Urinary bladder (tissue), 4 donors: ENCODE measurements around the gene ZNF407. TPM values are rescaled to one million over a fixed set of nuclear protein-coding genes. Genes with fewer than 3 reads are reported as not detected.

Experiments
- DNase-seq: peaks from one replicate; pipeline ENCODE4 v3.0.0-alpha.2; 2015; ENCODE audit errors: extremely low spot score
- H3K27ac ChIP-seq: one replicate; pipeline ENCODE4 v1.5.1; 2013; ENCODE audit warnings: low read depth, mild to moderate bottlenecking, moderate library complexity
- H3K36me3 ChIP-seq: one replicate; pipeline ENCODE4 v1.6.1; 2013; ENCODE audit warnings: mild to moderate bottlenecking, moderate library complexity; ENCODE audit not compliant: insufficient read depth
- H3K4me1 ChIP-seq: one replicate; pipeline ENCODE4 v1.6.1; 2013; ENCODE audit warnings: mild to moderate bottlenecking, moderate library complexity; ENCODE audit not compliant: insufficient read depth
- H3K4me3 ChIP-seq: one replicate; pipeline ENCODE4 v1.5.1; 2013; ENCODE audit warnings: low read depth, low read length
- WGBS: extraction: QIAGEN DNeasy Blood & Tissue Kit; methylation state at CpG from one replicate; pipeline ENCODE4 v1.1.7; 2013; 5-methylcytosine and 5-hydroxymethylcytosine counted together
- polyA plus RNA-seq: library from polyadenylated mRNA; stranded (reverse); fragments of 200-250 nt; gene quantifications from one replicate; pipeline ENCODE4 v1.2.3, GENCODE V29; 2013
- total RNA-seq: library from RNA; depleted of rRNA; stranded (reverse); fragments of >200 nt; gene quantifications from one replicate; pipeline ENCODE4 v1.2.3, GENCODE V29; 2014
- donor health status: healthy with polysubstance abuse.
- donor health status: healthy.

The ZNF407 gene
- total and polyA plus RNA-seq, 2 donors = 5.9 to 40.8 TPM

DNA sequence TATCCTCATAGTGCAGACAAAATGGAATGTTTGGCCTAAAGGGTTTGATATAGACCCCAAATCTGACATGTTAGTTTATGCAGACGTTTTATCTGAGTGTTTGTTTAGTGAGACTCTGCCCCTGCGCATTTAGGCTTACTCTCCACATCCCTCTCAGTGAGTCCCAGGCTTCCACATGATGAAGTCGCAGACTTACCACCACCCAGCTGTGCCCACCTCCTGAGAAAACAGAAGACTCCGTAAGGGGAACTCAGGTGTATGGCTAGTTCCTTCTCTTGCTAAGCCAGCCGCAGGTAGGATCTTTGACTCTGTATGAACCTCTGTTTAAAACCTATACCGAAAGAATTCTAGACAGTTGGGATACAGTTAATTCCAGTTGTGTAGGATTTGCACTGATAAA is 338.7 kb downstream of the ZNF407 start:
- Histone ChIP-seq H3K27ac (no peak overlapping the region), H3K4me3 (no peak overlapping the region), H3K4me1 (no peaks in the 10 kb centered on the region), H3K36me3 (peaks cover 2% of the 10 kb centered on the region)
- 88% methylated on average over 6 of the region's 6 CpGs for WGBS
- DNase-seq = no peak

DNA sequence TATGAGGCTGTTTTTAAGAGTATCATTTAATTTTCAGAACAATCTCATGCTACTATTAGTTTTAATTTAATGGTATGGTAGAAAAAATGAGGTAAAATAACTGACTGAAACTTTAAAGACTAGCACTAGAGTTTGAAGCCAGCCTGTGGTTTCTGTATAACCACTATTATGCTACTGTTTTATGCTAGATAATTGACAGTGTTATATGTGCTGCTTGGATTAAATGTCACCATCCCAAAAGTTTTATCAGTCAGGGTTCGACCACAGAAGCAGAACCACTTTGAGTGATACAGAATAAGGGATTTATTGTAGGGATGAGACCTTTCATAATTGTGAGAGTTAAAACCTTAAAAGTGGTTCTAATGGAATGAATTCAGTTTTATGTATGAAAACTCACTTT is 339.6 kb downstream of the ZNF407 start:
- WGBS = 91% methylated on average over 1 of the region's 1 CpG
- no peak for DNase-seq
- Histone ChIP-seq H3K4me1 (no peaks in the 10 kb centered on the region), H3K27ac (no peak overlapping the region), H3K4me3 (no peak overlapping the region), H3K36me3 (no peaks in the 10 kb centered on the region)

DNA sequence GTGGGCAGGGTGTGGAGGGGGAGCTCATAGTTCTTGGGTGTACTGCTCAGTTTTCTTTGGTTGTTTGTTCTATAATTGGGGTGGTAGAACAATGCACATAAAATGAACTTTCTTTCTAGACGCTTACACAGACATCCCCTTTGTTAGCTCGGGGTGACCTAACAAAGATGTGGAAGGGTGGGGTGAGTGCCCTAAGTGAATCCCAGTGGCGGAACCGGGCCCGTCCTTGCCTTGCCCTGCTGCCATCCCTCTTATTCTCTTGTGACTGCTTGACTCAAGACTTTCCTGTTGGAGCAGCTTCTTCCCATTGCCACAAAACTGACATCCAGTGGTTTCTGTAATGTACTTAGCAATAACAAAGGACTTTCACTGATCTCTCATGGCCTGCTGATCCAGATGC is 343.2 kb downstream of the ZNF407 start:
- H3K4me1 ChIP-seq = no peaks in the 10 kb centered on the region
- H3K27ac ChIP-seq = no peak overlapping the region
- DNase-seq = no peak
- 98% methylated on average over 5 of the region's 5 CpGs for WGBS
- H3K4me3 ChIP-seq = no peak overlapping the region
- H3K36me3 ChIP-seq = no peaks in the 10 kb centered on the region

DNA sequence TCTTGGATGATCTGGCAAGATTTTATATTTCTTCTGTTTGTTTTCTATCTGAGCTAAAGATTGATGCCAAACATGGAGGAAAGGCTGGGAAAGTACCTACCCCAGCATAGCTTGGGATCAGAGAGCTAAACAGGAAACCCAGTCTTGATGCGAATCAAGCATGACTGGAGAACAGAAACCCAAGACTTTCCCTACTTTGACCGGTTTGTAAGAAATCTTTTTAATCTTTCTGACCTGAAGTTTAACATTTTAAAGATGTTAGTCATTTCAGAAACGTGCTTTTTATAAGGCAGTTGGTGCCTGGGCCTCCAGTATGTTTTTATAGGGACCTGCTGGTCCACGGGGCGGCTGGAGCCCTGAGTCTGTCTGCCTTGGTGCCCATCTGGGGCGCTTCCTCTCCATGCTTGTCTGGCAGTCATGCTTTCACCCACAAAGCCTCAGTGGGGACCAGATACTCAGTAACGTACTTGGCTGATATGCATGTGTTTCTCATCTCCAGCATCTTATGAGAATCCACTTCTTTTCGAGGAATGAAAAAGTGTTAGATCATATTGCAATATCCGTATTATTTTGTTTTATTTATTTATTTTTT is 344.7 kb downstream of the ZNF407 start:
- H3K4me3 ChIP-seq = no peak overlapping the region
- H3K27ac ChIP-seq = no peak overlapping the region
- WGBS = 78% methylated on average over 9 of the region's 9 CpGs
- no peaks in the 10 kb centered on the region for H3K4me1 ChIP-seq
- no peaks in the 10 kb centered on the region for H3K36me3 ChIP-seq
- no peak for DNase-seq

GRCh38 chr18:74944676-74945075 is 347.0 kb downstream of the ZNF407 start:
- no peak overlapping the region for H3K4me3 ChIP-seq
- no peak overlapping the region for H3K27ac ChIP-seq
- H3K36me3 ChIP-seq = no peaks in the 10 kb centered on the region
- H3K4me1 ChIP-seq = no peaks in the 10 kb centered on the region
- DNase-seq = no peak
- WGBS = 79% methylated on average over 5 of the region's 5 CpGs

DNA sequence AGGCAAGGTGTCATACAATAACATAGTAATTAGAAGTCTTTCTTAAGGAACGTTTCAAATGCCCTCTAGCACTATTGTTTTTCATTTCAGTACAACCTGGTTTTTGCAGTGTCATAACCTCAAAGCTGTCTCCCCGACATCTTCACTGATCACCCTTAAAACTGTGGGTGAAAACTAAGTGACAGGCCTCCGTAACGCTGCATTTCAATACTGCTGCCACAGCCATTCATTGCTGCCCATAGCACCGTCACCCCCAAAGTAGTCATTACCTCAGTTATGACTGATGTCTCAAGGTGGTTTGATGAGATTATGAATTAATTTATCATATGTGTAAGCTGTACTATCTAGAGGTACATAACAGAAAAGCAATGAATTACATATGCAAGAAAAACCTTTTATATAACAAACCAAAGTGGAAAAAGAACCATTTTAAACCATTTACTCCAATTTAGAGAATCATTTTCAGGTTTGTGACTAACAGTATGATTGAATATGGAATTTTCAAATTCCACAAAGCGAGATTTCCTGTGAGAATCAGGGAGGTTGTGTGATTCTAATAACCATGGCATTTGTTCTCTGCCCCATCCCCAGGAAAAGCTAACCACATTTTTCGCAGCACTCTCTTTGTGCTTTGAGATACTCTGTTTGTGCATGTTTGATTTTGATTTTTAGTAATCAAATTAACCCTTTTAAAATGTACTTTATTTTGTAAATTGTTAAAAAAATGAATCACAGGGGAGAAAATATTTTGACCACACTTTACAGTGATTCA is 348.3 kb downstream of the ZNF407 start:
- Histone ChIP-seq H3K36me3 (no peaks in the 10 kb centered on the region), H3K4me3 (no peak overlapping the region), H3K4me1 (no peaks in the 10 kb centered on the region), H3K27ac (no peak overlapping the region)
- WGBS = 93% methylated on average over 7 of the region's 7 CpGs
- no peak for DNase-seq

GRCh38 chr18:74946646-74947375 is 349.1 kb downstream of the ZNF407 start:
- no peak overlapping the region for H3K27ac ChIP-seq
- no peaks in the 10 kb centered on the region for H3K36me3 ChIP-seq
- DNase-seq = no peak
- H3K4me3 ChIP-seq = no peak overlapping the region
- no peaks in the 10 kb centered on the region for H3K4me1 ChIP-seq
- WGBS = 90% methylated on average over 3 of the region's 3 CpGs

GRCh38 chr18:74947417-74947816 is 349.7 kb downstream of the ZNF407 start:
- no peak for DNase-seq
- H3K4me1 ChIP-seq = no peaks in the 10 kb centered on the region
- WGBS = 91% methylated on average over 10 of the region's 10 CpGs
- no peak overlapping the region for H3K27ac ChIP-seq
- no peaks in the 10 kb centered on the region for H3K36me3 ChIP-seq
- no peak overlapping the region for H3K4me3 ChIP-seq

DNA sequence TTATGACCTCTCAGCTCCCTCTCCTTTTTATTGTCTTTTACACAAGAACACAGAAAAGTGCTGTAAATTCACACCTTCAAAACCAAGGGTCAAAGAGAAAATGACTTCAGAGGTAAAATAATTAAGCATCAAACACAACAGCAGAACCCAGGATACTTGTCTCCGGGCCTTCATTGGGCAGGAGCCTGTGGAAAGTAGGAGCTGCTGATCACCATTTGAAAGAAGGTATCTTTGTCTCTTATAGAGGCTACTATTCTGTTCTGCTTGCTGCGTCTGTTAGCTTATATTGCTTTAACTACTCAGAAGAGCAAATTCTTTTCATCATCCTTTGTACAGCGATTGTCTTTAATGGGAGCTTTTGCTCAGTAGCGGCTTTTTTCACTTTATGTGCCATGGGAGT is 350.2 kb downstream of the ZNF407 start:
- 95% methylated on average over 4 of the region's 4 CpGs for WGBS
- H3K27ac ChIP-seq = no peak overlapping the region
- no peak overlapping the region for H3K4me3 ChIP-seq
- H3K36me3 ChIP-seq = no peaks in the 10 kb centered on the region
- H3K4me1 ChIP-seq = no peaks in the 10 kb centered on the region
- DNase-seq = no peak

DNA sequence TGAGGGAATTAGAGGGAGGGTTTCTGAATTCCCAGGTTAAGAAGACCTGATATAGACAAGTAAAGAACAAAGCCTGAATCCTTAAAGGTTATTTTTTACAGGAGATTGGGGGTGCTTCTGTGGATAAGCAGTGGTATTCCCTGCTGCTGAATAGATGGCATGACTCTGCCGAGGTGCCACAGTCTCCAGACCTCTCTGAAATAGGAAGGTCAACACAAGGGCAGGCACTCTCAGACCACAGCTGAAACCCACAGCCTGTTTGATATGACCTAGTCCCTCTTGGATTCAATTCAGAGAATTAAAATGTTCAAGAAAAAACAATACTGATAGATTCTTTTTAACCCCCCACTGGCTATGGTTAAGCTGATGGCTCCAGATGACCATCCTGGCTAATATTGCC is 351.9 kb downstream of the ZNF407 start:
- DNase-seq = no peak
- Histone ChIP-seq H3K4me3 (no peak overlapping the region), H3K27ac (no peak overlapping the region), H3K4me1 (no peaks in the 10 kb centered on the region), H3K36me3 (no peaks in the 10 kb centered on the region)
- WGBS = 85% methylated on average over 1 of the region's 1 CpG

- Histone ChIP-seq H3K4me3 (no peak overlapping the region), H3K36me3 (no peaks in the 10 kb centered on the region), H3K27ac (no peak overlapping the region), H3K4me1 (no peaks in the 10 kb centered on the region)
- 79% methylated on average over 4 of the region's 4 CpGs for WGBS
- DNase-seq = no peak
Measured at GRCh38 chr18:74950479-74950878, 352.8 kb downstream of the ZNF407 start.

- H3K4me3 ChIP-seq = no peak overlapping the region
- no peak overlapping the region for H3K27ac ChIP-seq
- no peak for DNase-seq
- 45% methylated on average over 4 of the region's 4 CpGs for WGBS
- no peaks in the 10 kb centered on the region for H3K4me1 ChIP-seq
- no peaks in the 10 kb centered on the region for H3K36me3 ChIP-seq
Measured at GRCh38 chr18:74951165-74951760, 353.6 kb downstream of the ZNF407 start.

- 94% methylated on average over 8 of the region's 8 CpGs for WGBS
- Histone ChIP-seq H3K27ac (no peak overlapping the region), H3K4me1 (no peaks in the 10 kb centered on the region), H3K4me3 (no peak overlapping the region), H3K36me3 (no peaks in the 10 kb centered on the region)
- DNase-seq = no peak
Measured at GRCh38 chr18:74957588-74958224, 360.0 kb downstream of the ZNF407 start.
